T-helper 1 cell treated with Interleukin-12 subunit alpha and Interleukin-12 subunit beta and Interleukin-4 antibody, amounts not matched to agents 30 μg/mL and 1 μg/mL, for 36 hours (primary cell): ENCODE data around the gene GPRC5B.

Experiments used
- H3K27ac Mint-ChIP-seq: one replicate; pipeline ENCODE4 v1.8.0; 2021; ENCODE audit warnings: mild to moderate bottlenecking, mixed read lengths
- H3K27me3 Mint-ChIP-seq: one replicate; pipeline ENCODE4 v1.8.0; 2021; ENCODE audit warnings: low read depth, mixed read lengths
- H3K36me3 Mint-ChIP-seq: one replicate; pipeline ENCODE4 v1.8.0; 2021; ENCODE audit warnings: low read depth, mixed read lengths
- H3K4me1 Mint-ChIP-seq: one replicate; pipeline ENCODE4 v1.8.0; 2021; ENCODE audit warnings: low read depth, mixed read lengths
- H3K4me3 Mint-ChIP-seq: one replicate; pipeline ENCODE4 v1.8.0; 2021; ENCODE audit warnings: mild to moderate bottlenecking, moderate library complexity, mixed read lengths
- H3K9me3 Mint-ChIP-seq: one replicate; pipeline ENCODE4 v1.8.0; 2021; ENCODE audit warnings: mixed read lengths

The GPRC5B gene

DNA sequence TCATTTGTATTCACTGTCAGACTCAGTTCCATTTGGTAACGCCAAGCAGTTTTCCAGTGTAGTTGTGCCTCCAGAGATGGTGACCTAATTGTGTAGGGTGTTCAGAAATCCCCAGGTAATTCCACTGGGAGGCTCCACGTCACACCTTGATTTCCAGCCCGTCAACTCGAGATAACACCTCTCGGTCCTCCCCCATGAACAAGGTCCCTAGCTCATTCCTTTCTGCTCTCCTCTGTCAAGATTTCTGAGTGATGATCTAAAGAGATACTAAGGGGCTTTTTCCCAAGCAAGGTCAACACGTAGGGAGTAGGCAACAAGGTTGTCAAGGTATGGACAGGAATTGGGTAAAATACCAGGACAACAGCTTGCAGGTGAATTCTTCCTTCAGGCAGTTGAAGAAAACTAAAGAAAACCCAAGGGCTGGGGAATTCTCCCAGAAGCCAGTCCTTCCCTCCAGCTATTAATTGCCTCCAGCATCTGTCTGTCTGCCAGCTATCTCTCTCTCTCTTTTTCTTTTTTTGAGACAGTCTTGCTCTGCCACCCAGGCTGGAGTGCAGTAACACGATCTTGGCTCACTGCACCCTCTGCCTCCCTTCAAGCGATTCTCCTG is 31.4 kb downstream of the GPRC5B start:
- Mint-ChIP-seq H3K4me3 (no peak overlapping the region), H3K27ac (no peak overlapping the region), H3K4me1 (no peaks in the 10 kb centered on the region), H3K27me3 (no peaks in the 10 kb centered on the region), H3K36me3 (no peaks in the 10 kb centered on the region), H3K9me3 (no peaks in the 10 kb centered on the region)

DNA sequence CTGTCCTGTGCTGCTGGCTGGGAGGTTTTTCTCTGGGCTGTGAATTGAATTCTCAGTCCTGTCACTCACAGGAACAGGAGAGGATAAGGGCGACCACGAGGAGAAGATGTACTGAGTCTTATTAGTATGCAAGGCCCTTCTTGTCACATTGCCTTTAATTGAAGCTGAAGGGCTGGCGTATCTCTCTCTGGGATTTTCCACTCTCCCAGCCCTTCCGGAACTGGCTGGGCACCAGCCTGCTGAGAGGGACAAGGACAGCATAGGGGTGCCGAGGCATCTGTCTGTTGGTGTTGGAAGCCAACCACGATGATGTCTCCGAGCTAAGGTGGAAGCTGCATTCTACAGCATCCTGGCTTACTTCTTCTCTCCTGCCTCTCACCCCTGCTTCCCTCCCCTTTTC is 33.2 kb downstream of the GPRC5B start:
- H3K4me3 Mint-ChIP-seq: no peak overlapping the region
- no peak overlapping the region for H3K27ac Mint-ChIP-seq
- no peaks in the 10 kb centered on the region for H3K9me3 Mint-ChIP-seq
- no peaks in the 10 kb centered on the region for H3K36me3 Mint-ChIP-seq
- no peaks in the 10 kb centered on the region for H3K4me1 Mint-ChIP-seq
- H3K27me3 Mint-ChIP-seq: no peaks in the 10 kb centered on the region

DNA sequence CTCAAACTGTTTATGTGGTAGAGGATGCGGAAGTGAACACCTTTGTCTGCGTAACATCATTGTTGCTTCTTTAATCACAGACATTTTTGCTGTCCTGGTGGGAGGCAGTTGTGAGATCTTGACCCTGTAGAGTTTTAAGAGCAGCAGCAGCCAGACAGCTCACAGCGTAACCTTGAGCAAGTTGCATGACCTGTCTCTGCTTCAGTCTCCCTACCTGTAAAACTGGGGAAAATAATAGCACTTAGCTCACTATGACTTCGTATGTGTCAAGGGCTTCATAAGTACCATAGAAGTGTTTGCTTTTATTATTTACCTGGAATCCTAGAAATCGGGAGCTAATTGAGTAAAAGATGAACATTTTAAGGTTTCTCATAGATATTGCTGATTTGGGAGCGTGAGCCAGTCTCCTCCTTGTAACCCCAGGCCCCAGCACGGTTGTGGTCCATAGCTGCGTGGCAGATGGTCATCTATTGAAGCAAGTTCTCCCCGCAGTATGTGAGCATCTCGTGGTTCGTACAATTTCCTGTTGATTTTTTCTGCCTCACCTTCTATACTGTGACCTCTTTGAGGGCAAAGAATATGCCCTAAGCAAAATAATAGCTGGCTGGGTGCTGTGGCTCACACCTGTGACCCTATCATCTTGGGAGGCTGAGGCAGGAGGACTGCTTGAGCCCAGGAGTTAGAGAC is 34.4 kb downstream of the GPRC5B start:
- Mint-ChIP-seq H3K27me3 (no peaks in the 10 kb centered on the region), H3K27ac (no peak overlapping the region), H3K9me3 (no peaks in the 10 kb centered on the region), H3K36me3 (no peaks in the 10 kb centered on the region), H3K4me1 (no peaks in the 10 kb centered on the region), H3K4me3 (no peak overlapping the region)

DNA sequence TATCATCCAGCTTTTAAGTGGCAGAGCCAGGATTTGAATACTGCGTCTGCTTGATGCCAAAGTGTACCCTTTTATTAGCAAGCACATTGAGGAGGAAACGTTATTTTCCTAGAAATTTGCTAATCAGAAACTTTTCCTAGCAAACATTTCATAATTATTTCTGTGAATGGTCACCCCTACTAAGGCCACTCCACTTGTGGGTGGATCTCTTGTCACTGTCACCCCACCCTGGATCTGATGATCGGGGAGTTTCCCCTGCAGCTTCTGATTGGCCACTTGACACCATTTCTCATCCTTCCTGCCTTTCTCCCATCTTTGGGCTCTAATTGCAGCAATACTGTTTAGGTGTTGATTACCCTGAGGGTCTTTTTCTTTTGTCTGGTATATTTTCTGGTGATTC is 35.9 kb downstream of the GPRC5B start:
- no peak overlapping the region for H3K27ac Mint-ChIP-seq
- H3K36me3 Mint-ChIP-seq: no peaks in the 10 kb centered on the region
- no peak overlapping the region for H3K4me3 Mint-ChIP-seq
- no peaks in the 10 kb centered on the region for H3K9me3 Mint-ChIP-seq
- H3K4me1 Mint-ChIP-seq: no peaks in the 10 kb centered on the region
- H3K27me3 Mint-ChIP-seq: no peaks in the 10 kb centered on the region

DNA sequence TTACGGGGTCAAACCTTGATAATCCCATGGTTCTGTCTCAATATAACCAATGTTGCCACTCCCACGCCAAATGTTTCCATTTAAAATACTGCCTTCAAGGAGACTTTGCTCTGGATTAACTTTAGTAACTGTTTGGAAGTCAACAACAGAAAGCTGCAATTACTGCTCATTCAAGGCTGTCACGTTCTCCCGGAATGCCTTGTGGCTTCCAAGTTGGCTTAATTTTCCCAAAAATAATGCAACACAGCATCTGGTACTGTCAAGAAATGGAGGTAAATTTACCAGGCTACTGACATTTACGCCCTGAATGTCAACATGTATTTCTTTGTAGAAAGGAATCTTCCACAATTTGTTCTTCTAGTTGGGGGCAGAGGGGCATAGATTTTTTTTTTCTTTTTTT is 38.2 kb downstream of the GPRC5B start:
- H3K27ac Mint-ChIP-seq: no peak overlapping the region
- H3K4me1 Mint-ChIP-seq: no peaks in the 10 kb centered on the region
- no peak overlapping the region for H3K4me3 Mint-ChIP-seq
- no peaks in the 10 kb centered on the region for H3K9me3 Mint-ChIP-seq
- H3K36me3 Mint-ChIP-seq: no peaks in the 10 kb centered on the region
- H3K27me3 Mint-ChIP-seq: no peaks in the 10 kb centered on the region

DNA sequence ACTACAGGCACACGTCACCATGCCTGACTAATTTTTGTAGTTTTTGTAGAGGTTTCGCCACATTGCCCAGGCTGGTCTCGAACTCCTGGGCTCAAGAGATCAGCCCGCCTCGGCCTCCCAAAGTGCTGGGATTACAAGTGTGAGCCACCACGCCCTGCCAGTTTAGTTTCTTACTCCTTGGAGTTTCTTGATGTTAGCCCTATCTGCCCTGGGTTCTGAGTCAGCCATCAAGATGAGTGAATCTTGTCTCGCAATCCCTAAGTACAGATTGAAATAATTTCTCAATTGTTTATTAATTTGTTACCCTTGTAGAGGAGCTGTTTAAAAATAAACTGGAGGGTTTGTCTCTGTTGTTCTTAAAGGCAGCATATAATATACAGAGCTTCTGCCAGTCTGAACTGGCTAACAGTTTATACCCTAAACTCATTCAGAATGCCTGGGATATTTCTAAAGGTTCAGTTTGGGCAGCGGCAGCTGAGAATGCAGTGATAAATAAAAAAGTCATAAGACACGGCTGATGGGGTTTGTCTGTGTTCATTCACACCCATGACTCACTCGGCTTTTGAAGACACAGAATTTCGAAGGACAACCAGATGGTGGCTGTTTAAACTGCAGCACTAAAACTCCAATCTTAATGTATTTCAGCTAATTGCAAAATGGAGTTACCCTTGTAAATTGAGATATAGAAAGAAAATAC is 39.6 kb downstream of the GPRC5B start:
- H3K4me1 Mint-ChIP-seq: no peaks in the 10 kb centered on the region
- H3K27me3 Mint-ChIP-seq: no peaks in the 10 kb centered on the region
- H3K27ac Mint-ChIP-seq: no peak overlapping the region
- H3K4me3 Mint-ChIP-seq: no peak overlapping the region
- no peaks in the 10 kb centered on the region for H3K36me3 Mint-ChIP-seq
- no peaks in the 10 kb centered on the region for H3K9me3 Mint-ChIP-seq

DNA sequence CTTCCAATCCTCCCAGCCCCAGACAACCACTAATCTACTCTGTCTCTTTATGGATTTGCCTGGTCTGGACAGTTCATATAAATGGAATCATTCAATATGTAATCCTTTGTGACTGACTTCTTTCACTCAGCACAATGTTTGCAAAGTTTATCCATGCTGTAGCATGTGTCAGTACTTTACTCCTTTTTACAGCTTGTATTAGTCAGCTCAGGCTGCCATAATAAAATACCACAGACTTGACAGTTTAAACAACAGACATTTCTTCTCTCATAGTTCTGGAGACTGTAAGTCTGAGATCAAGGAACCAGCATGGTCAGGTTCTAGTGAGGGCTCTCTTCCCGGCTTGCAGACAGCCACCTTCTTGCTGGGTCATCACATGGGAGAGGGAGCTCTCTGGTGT is 41.3 kb downstream of the GPRC5B start:
- H3K27me3 Mint-ChIP-seq: no peaks in the 10 kb centered on the region

DNA sequence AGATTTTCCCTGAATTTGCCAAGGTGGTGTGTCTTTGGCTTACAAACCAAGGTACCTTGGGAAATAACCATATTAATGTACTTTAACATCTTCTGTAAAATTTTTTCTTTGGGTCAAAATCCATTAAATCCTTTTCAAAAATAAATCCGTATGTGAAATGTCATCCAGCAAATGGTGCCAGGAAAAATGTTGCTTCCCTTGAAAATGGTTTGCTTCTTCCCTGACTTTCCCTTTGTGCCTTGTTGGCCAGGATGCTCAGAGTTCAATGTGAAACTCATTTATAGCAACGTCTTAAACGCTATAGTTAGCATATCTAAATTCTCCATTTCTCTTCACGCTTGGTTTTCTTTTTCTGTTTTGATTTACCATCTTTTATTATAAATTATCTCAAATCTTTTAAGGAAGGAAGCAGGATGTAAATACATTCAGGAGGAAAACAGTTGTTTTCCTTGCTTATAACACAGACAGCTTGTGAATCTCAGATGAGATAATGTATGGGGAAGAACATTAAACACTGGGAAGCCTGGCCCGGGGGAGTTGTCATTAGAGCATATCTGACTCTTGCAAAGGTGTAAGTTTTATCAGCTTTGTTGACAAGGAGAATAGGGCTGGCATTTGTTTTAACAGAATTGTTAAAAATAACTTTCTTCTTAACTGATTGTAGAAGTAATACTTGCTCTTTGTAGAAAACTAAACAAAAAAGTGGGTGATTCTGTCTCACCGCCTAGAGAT is 42.1 kb downstream of the GPRC5B start:
- Mint-ChIP-seq H3K27ac (no peak overlapping the region), H3K4me1 (no peaks in the 10 kb centered on the region)

More for the DNA sequence above, 41.3 kb downstream of the GPRC5B start:
- Mint-ChIP-seq H3K27ac (no peak overlapping the region), H3K4me1 (no peaks in the 10 kb centered on the region), H3K36me3 (no peaks in the 10 kb centered on the region), H3K4me3 (no peak overlapping the region), H3K9me3 (no peaks in the 10 kb centered on the region)

DNA sequence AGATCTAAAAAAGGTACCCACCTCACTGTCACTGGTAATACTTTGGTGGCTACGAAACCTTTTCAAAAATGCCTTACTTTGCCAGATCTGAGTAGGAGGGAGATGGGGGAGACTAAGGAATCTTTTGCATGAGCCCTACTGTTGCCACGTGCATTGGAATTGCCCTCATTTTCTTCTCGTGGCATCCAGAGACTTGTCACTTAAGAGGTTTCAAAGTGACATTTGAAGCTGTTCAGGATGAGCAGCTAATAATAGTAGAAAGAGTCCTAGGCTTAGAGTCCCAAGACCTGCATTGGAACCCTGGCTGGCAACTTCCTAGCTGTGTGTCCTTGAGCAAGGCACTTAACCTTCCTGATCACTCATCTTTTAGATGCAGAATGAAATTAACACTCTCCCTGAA is 43.5 kb downstream of the GPRC5B start:
- no peaks in the 10 kb centered on the region for H3K9me3 Mint-ChIP-seq
- H3K4me3 Mint-ChIP-seq: no peak overlapping the region
- H3K27me3 Mint-ChIP-seq: no peaks in the 10 kb centered on the region
- H3K4me1 Mint-ChIP-seq: no peaks in the 10 kb centered on the region
- no peak overlapping the region for H3K27ac Mint-ChIP-seq
- H3K36me3 Mint-ChIP-seq: no peaks in the 10 kb centered on the region

More for the DNA sequence above, 42.1 kb downstream of the GPRC5B start:
- H3K9me3 Mint-ChIP-seq: no peaks in the 10 kb centered on the region
- H3K36me3 Mint-ChIP-seq: no peaks in the 10 kb centered on the region
- H3K4me3 Mint-ChIP-seq: no peak overlapping the region
- no peaks in the 10 kb centered on the region for H3K27me3 Mint-ChIP-seq

DNA sequence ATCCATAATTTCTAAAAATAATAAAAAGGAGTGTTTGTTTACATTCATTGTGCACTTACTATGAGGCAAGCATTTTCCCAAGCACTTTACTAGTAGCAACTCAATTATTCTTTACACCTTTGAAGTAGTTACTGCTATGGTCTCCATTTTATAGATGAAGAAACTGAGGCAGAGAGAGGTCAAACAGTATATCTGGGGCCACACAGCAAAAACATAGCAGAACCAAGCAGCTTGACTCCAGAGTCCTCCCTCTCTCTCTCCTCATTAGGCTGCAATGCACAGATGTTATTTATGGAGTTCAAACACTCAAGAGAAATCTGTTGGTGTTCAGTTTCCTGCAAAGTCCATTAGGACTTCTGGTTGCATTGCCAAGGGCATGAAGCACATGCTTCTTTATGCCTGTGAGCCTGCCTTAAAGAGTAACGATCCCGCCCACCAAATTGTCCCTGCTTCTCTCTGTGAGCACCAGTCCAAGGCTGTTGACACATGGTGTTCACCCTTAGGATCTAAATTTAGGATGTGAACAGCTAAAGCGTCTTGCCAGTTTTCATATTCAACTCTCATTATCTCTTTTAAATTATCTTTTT is 44.0 kb downstream of the GPRC5B start:
- Mint-ChIP-seq H3K4me3 (no peak overlapping the region), H3K27ac (no peak overlapping the region), H3K9me3 (no peaks in the 10 kb centered on the region), H3K4me1 (no peaks in the 10 kb centered on the region), H3K27me3 (no peaks in the 10 kb centered on the region), H3K36me3 (no peaks in the 10 kb centered on the region)

DNA sequence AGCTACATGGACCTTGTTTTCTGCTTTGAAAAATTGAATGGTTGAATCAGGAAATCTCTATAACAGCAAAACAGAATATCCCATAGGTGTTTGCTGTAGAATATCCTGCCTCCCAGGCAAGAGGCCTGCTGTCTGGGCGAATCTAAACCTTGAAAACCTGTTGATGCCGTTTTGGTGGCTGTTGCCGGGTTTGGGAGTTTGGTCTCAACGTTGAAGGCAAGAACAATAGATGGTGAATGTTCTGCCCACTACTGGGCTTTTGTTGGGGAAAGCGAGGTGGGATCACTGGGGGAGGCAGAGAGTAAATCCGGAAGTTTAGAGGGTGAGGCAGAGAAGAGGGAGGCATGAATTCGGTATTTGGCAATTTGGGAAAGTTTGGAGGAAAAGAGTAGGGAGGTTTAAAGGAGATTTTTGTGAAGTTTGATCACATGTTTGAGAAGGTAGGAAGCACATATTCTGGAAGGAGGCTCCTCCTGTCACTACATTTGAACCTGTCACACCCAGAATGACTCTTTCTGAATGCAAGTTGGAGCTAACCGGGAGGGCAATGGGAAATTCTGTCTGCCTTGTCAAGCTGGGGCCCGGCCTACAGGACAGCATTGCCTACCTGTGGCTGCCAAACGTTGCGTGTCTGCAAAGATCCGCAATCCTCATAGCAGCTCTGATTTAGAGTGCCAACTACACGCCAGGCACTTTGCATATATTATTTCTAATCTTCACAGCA is 46.5 kb downstream of the GPRC5B start:
- Mint-ChIP-seq H3K4me1 (no peaks in the 10 kb centered on the region), H3K27ac (no peak overlapping the region), H3K27me3 (no peaks in the 10 kb centered on the region), H3K9me3 (no peaks in the 10 kb centered on the region), H3K36me3 (no peaks in the 10 kb centered on the region), H3K4me3 (no peak overlapping the region)

DNA sequence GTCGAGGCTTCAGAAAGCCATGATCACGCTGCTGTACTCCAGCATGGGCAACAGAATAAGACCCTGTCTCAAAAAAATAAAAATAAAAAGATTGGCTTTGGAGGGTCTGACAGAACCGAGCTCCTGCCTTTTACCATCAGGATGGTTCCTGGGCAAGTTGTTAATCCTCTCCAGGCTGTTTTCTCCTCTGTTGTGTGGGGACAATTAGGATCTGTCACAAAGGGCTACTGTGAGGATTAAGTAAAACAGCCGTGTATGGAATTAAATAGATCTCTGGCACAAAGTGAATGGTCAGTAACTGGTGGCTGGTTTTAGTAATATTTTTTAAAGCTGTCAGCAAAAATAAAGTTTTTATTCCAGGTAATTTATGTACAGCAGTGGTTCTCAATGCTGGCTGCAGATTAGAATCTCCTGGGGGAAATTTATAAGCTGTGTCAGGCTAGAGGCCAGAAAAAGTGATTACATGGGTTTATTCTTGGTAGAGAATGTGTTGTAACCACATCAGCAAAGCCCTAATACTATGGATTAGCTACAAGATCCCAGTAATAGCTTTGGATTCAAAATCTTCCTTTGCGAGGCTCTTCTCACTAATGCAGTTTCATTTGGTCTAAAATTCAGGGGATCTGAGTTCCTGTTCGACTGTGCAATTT is 47.2 kb downstream of the GPRC5B start:
- H3K36me3 Mint-ChIP-seq: no peaks in the 10 kb centered on the region
- H3K9me3 Mint-ChIP-seq: no peaks in the 10 kb centered on the region
- no peak overlapping the region for H3K4me3 Mint-ChIP-seq
- H3K27ac Mint-ChIP-seq: no peak overlapping the region
- H3K27me3 Mint-ChIP-seq: no peaks in the 10 kb centered on the region
- no peaks in the 10 kb centered on the region for H3K4me1 Mint-ChIP-seq

DNA sequence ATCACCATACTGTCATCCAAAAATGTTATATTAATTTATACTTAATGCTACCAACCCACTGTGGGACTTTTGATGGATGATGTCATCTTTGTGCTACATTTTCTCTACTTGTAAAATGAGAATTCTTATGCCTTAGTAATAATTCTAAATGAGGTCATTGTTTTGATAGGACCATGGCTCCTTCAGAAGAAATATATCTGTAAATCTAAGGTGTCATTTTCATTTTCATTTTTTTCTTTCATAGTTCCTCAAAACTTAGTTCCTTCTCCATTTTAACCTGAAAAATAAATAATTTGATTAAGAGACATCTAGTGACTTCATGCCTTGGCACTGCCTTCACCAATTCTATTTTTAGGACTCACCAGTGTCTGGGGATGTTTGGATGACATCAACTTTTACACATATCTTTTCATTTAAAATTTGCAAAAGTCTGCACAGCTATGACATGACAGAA is 48.7 kb downstream of the GPRC5B start:
- Mint-ChIP-seq H3K27me3 (no peaks in the 10 kb centered on the region), H3K36me3 (no peaks in the 10 kb centered on the region), H3K27ac (no peak overlapping the region), H3K4me3 (no peak overlapping the region), H3K9me3 (no peaks in the 10 kb centered on the region), H3K4me1 (no peaks in the 10 kb centered on the region)
